ENCODE data around the gene FLRT2.

DNA sequence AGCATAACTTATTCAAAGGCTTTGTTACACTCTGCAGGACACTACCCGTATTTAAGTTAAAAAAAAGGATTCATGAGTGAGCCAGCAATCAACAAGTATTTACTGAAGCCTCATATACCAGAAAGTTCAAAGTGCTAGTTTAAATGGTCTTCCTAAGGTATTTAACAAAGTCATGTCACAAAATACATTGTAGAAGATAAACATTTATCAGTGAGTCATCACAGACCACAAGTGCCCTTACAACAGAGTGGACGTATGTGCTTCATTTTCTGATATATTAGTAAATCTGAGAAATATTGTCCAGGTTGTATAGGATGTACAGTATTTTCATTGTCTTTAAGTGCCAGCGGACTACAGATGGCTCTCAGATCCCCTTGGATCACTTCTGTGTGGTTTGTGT is 24.2 kb downstream of the FLRT2 start:
- TF ChIP-seq CTCF (conservative IDR thresholded peaks at IDR 0.05), result no peak
- TF ChIP-seq ZFX (IDR thresholded peaks at IDR 0.05), result no peak

Measured in C4-2B (cell line).